Activated T-cell treated with anti-CD3 and anti-CD28 coated beads for 1 hour (primary cell): ENCODE results near the gene EIF1AD.
"Not testable (repeated sequence)": the region's sequence is repeated elsewhere in the genome, so short reads cannot be mapped to it uniquely, and the experiment has no call there.

Experiments used
- DNase-seq: peaks from one replicate; pipeline ENCODE4 v3.0.0-alpha.2; 2020; ENCODE audit warnings: low read depth

Gene EIF1AD

GRCh38 chr11:66022401-66023185 lies 20.6 kb upstream of the EIF1AD start:
- DNase-seq = peak; percentile 77

GRCh38 chr11:66020618-66021357 lies 18.8 kb upstream of the EIF1AD start:
- no peak for DNase-seq

GRCh38 chr11:66020212-66020611 lies 18.3 kb upstream of the EIF1AD start:
- DNase-seq = no peak

GRCh38 chr11:66017321-66017720 lies 15.4 kb upstream of the EIF1AD start:
- DNase-seq = no peak

GRCh38 chr11:66016793-66017177 lies 14.8 kb upstream of the EIF1AD start:
- DNase-seq = no peak

GRCh38 chr11:66015936-66016792 lies 14.2 kb upstream of the EIF1AD start:
- DNase-seq = no peak

- DNase-seq = no peak
Measured at GRCh38 chr11:66015454-66015881, 13.5 kb upstream of the EIF1AD start.

GRCh38 chr11:66014804-66015453 lies 13.0 kb upstream of the EIF1AD start:
- no peak for DNase-seq

- no peak for DNase-seq
Measured at GRCh38 chr11:66013762-66014100, 11.8 kb upstream of the EIF1AD start.

GRCh38 chr11:66012946-66013761 lies 11.2 kb upstream of the EIF1AD start:
- DNase-seq = no peak

- no peak for DNase-seq
Measured at GRCh38 chr11:66012371-66012945, 10.5 kb upstream of the EIF1AD start.

- DNase-seq = no peak
Measured at GRCh38 chr11:66011785-66012303, 9.9 kb upstream of the EIF1AD start, which contains the start of gene CST6. Gene CST6 (plus strand): TSS chr11:66012008. CDS start chr11:66012045, 37 bp downstream.

- no peak for DNase-seq
Measured at GRCh38 chr11:66011239-66011784, 9.4 kb upstream of the EIF1AD start.

GRCh38 chr11:66010036-66010435 lies 8.1 kb upstream of the EIF1AD start:
- not testable (repeated sequence) for DNase-seq

GRCh38 chr11:66008468-66009101 lies 6.6 kb upstream of the EIF1AD start:
- no peak for DNase-seq

- DNase-seq = no peak
Measured at GRCh38 chr11:66008095-66008467, 6.1 kb upstream of the EIF1AD start.

GRCh38 chr11:66007201-66007634 lies 5.3 kb upstream of the EIF1AD start:
- DNase-seq = no peak

GRCh38 chr11:66006891-66007176 lies 4.9 kb upstream of the EIF1AD start:
- DNase-seq = no peak

- no peak for DNase-seq
Measured at GRCh38 chr11:66006134-66006890, 4.4 kb upstream of the EIF1AD start.
